Measurements from ENCODE around the gene KLHDC7B. TPM values are rescaled to one million over a fixed set of nuclear protein-coding genes. Genes with fewer than 3 reads are reported as not detected.

KLHDC7B gene
- total RNA-seq, 1 experiment from 2014 or later: 1.6 TPM

GRCh38 chr22:50520826-50521453 is 24.8 kb upstream of the KLHDC7B start:
- H3K4me1 Mint-ChIP-seq (ENCODE audit: low read depth, unreplicated experiment): peaks cover 10% of the 10 kb centered on the region
- no peak for DNase-seq
- peaks cover 57% of the 10 kb centered on the region for H3K36me3 Mint-ChIP-seq (ENCODE audit: insufficient read depth, unreplicated experiment)
- CTCF ChIA-PET: no interaction called here
- no peaks in the 10 kb centered on the region for H3K9me3 Mint-ChIP-seq (ENCODE audit: low read depth, unreplicated experiment)
- TF ChIP-seq CTCF (IDR thresholded peaks at IDR 0.05; ENCODE audit: unreplicated experiment): no peak
- no peak overlapping the region for H3K4me3 Mint-ChIP-seq (ENCODE audit: low read depth, unreplicated experiment)
- H3K27me3 Mint-ChIP-seq (ENCODE audit: unreplicated experiment): no peaks in the 10 kb centered on the region
- no peak overlapping the region for H3K27ac Mint-ChIP-seq (ENCODE audit: unreplicated experiment)
- intact Hi-C loops (cut with micrococcal nuclease; ENCODE audit: unreplicated experiment): no loop called here
- BruUV-seq (replicated peaks): no TSS peak

DNA sequence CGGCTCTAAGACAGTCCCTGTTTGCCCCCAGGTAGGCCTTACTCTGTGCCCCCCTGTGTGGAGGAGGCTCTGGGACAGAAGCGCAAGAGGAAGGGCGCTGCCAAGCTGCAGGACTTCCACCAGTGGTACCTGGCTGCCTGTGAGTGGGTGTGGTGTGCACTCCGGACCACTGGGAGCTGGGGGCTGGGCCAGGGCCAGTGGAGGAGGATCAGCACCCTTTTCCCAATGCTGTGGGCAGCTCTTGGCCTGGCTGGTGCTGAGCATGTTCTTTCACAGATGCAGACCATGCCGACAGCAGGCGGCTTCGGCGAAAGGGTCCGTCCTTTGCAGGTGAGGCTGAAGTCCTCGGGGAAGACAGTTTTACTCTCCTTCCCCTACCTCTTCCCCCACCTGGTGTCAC is 24.0 kb upstream of the KLHDC7B start:
- Mint-ChIP-seq H3K4me1 (ENCODE audit: low read depth, unreplicated experiment) (peaks cover 11% of the 10 kb centered on the region), H3K4me3 (ENCODE audit: low read depth, unreplicated experiment) (no peak overlapping the region), H3K9me3 (ENCODE audit: low read depth, unreplicated experiment) (no peaks in the 10 kb centered on the region), H3K27ac (ENCODE audit: unreplicated experiment) (no peak overlapping the region), H3K36me3 (ENCODE audit: insufficient read depth, unreplicated experiment) (peaks cover 62% of the 10 kb centered on the region), H3K27me3 (ENCODE audit: unreplicated experiment) (no peaks in the 10 kb centered on the region)
- BruUV-seq (replicated peaks): no TSS peak
- intact Hi-C loops (cut with micrococcal nuclease; ENCODE audit: unreplicated experiment): no loop called here
- CTCF ChIA-PET: no interaction called here
- DNase-seq: no peak
- no peak for TF ChIP-seq CTCF (IDR thresholded peaks at IDR 0.05; ENCODE audit: unreplicated experiment)

DNA sequence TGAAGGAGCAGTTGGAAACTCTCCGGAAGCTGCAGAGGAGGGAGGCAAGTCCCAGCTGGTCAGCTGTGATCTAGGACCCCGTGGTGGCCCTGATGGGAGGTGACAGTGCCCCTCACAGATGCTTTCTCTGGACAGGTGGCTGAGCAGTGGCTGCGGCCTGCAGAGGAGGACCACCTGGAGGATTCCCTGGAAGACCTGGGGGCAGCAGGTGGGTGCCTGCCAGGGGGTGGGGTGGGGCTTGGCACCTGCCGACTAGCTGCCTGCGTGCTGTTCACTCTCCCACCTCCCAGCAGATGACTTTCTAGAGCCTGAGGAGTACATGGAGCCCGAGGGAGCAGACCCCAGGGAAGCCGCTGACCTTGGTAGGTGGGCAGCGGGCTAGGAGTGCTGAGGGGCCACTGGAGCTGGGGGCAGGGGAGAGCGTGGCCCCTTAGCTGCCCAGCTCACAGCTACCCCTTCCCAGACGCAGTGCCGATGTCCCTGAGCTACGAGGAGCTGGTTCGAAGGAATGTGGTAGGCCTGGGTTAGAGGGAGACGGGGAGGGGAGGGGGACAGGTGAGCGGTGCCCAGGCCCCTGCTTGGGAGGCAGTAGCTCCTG is 23.4 kb upstream of the KLHDC7B start:
- DNase-seq: no peak
- no peak for TF ChIP-seq CTCF (IDR thresholded peaks at IDR 0.05; ENCODE audit: unreplicated experiment)
- intact Hi-C loops (cut with micrococcal nuclease; ENCODE audit: unreplicated experiment): no loop called here
- no TSS peak for BruUV-seq (replicated peaks)
- Mint-ChIP-seq H3K27me3 (ENCODE audit: unreplicated experiment) (no peaks in the 10 kb centered on the region), H3K4me3 (ENCODE audit: low read depth, unreplicated experiment) (no peak overlapping the region), H3K4me1 (ENCODE audit: low read depth, unreplicated experiment) (peaks cover 17% of the 10 kb centered on the region), H3K36me3 (ENCODE audit: insufficient read depth, unreplicated experiment) (peaks cover 62% of the 10 kb centered on the region), H3K27ac (ENCODE audit: unreplicated experiment) (peak overlapping the region; percentile 66), H3K9me3 (ENCODE audit: low read depth, unreplicated experiment) (no peaks in the 10 kb centered on the region)
- CTCF ChIA-PET: no interaction called here

DNA sequence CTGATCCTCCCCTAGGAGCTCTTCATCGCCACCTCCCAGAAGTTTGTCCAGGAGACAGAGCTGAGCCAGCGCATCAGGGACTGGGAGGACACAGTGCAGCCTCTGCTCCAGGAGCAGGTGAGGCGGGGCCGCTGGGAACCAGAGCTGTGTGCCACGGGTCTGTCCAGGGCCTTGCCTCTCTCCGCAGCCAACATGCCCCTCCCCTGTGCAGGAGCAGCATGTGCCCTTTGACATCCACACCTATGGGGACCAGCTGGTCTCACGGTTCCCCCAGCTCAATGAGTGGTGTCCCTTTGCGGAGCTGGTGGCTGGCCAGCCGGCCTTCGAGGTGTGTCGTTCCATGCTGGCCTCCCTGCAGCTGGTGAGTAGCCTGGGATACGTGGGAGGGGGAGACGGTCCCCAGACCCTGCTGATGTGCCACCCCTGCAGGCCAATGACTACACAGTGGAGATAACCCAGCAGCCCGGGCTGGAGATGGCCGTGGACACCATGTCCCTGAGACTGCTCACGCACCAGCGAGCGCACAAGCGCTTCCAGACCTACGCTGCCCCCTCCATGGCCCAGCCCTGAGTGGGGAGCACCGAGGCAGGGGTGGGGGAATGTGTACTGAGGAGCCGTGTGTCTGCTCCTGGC is 22.8 kb upstream of the KLHDC7B start:
- no peak for DNase-seq
- CTCF ChIA-PET: no interaction called here
- no peaks in the 10 kb centered on the region for H3K27me3 Mint-ChIP-seq (ENCODE audit: unreplicated experiment)
- H3K27ac Mint-ChIP-seq (ENCODE audit: unreplicated experiment): no peak overlapping the region
- intact Hi-C loops (cut with micrococcal nuclease; ENCODE audit: unreplicated experiment): no loop called here
- TF ChIP-seq CTCF (IDR thresholded peaks at IDR 0.05; ENCODE audit: unreplicated experiment): no peak
- peaks cover 20% of the 10 kb centered on the region for H3K4me1 Mint-ChIP-seq (ENCODE audit: low read depth, unreplicated experiment)
- TSS peak; percentile 9 for BruUV-seq (replicated peaks)
- H3K36me3 Mint-ChIP-seq (ENCODE audit: insufficient read depth, unreplicated experiment): peaks cover 68% of the 10 kb centered on the region
- H3K4me3 Mint-ChIP-seq (ENCODE audit: low read depth, unreplicated experiment): no peak overlapping the region
- H3K9me3 Mint-ChIP-seq (ENCODE audit: low read depth, unreplicated experiment): no peaks in the 10 kb centered on the region
